Activated CD8-positive, alpha-beta memory T cell treated with anti-CD3 and anti-CD28 coated beads for 36 hours (primary cell): Measurements from ENCODE around the gene RAPGEF6. TPM values are rescaled to one million over a fixed set of nuclear protein-coding genes. Genes with fewer than 3 reads are reported as not detected.
"Not testable (repeated sequence)": the region's sequence is repeated elsewhere in the genome, so short reads cannot be mapped to it uniquely, and the experiment has no call there.

ENCODE experiments used
- CTCF ChIA-PET: fragments of 350-600 bp; sonication (Branson Sonifier 250); formaldehyde crosslinking; loops from one replicate; lab custom pipeline; 2021; ENCODE audit warnings: antibody characterized with exemption; lab: Charles Lee
- POLR2A ChIA-PET: fragments of 350-600 bp; sonication (Branson Sonifier 250); formaldehyde crosslinking; loops from one replicate; lab custom pipeline; 2021; ENCODE audit warnings: antibody characterized with exemption; lab: Charles Lee
- total RNA-seq, 2 experiments: library from RNA; stranded (reverse); gene quantifications; one replicate each; pipeline ENCODE4 v1.2.3, GENCODE V29; 2021

The RAPGEF6 gene
- total RNA-seq, result 10 to 100 TPM; 23.2 to 24.4 TPM

DNA sequence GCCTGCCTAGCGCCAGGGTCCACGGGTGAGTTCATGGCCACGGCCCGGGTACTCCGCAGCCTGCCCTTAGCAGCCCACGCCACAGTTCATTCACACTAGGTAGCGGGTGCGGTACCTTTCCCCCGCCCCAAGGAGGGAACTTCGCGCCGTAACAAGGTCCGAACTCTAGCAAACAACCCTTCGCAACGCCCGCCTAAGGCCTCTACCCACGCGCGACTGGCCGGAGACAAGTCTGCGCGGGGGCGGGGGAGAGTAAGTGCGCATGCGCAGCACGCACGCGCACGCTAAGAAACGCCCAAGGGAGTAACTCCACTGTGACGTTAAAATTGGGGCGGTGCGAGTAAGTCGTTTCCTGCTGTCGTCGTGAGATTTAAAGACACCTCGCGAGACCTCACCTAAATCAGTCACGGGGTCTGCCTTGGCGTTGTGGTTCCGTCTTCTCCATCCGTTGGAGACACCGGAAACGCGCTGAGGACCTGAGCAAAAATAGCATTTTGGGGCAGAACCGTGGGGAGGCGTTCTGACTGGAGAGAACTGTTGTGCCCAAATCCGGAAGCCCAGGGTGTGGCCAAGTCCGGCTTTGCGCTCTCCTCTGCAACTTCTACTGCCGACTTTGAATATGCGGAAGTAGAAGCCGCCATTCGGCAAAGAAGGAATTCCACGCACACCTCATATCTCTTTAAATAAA, at the start of gene RAPGEF6:
TSS of gene RAPGEF6 (minus strand) at position 234 of the 688 bp plus-strand sequence. CDS start at position 35, 199 bp downstream.
- CTCF ChIA-PET, result no interaction called here
- POLR2A ChIA-PET, result interaction anchor here (0.6 to 0.8 kb wide), 3 partner anchors 27 to 159 kb away, joined by 3 to 5 read pairs (median 3); no protein-coding TSS in a partner anchor

GRCh38 chr5:131684595-131684994, 49.6 kb upstream of the RAPGEF6 start:
- ChIA-PET CTCF (no interaction called here), POLR2A (no interaction called here)

GRCh38 chr5:131684051-131684450, 49.0 kb upstream of the RAPGEF6 start:
- CTCF ChIA-PET, result no interaction called here

DNA sequence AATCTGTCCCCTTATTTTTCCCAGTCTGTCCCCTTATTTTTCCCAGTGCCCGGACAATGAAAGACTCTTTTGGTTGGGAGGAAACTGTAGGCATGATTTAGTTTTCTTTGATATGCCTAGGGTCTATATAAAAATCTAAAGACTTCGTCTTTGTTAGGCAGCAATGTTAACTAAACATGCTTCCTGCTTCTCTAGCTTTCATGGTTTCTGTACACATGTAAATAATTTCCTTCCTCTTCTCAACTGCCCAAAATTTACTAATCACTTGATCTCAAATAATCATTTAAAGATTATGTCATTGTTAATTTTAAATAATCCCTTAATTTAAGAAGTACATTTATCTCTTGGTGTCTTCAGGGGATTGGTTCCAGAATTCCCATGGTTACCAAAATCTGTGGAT, 47.8 kb upstream of the RAPGEF6 start:
- ChIA-PET POLR2A (no interaction called here), CTCF (no interaction called here)

More at GRCh38 chr5:131684051-131684450, 49.0 kb upstream of the RAPGEF6 start:
- POLR2A ChIA-PET, result no interaction called here

DNA sequence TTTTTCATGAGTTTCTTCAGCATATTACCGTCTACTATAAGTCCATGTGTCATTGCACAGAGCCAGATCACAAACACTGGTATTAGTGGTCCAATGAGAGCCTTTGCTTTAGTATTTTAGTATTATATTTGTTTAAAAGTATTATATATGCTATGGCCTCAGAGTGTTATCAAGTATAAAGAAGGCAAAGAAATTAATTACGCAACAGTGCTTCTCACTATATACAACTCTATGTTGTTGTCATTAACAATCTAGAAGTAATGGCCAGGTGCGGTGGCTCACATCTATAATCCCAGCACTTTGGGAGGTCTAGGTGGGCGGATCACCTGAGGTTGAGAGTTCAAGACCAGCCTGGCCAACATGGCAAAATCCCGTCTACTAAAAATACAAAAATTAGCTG, 47.1 kb upstream of the RAPGEF6 start:
- POLR2A ChIA-PET, result no interaction called here
- CTCF ChIA-PET, result no interaction called here

DNA sequence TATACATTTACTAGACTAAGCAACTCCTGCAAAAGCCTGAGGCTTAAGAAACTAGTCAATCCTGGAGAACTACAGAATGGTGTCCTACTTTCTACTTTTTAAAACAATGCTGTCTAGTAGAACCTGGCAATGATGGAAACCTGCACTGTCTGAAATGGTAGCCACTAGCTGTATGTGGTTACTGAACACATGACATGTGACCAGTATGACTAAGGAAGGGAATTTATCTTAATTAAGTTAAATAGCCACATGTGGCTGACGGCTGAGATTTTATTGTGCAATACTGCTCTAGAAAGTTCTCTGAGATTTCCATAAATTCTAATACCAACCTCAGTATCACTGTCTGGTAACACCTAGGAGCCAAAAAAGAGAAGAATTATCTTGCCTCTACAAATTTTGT, 44.9 kb upstream of the RAPGEF6 start:
- CTCF ChIA-PET, result no interaction called here

GRCh38 chr5:131678273-131678672, 43.2 kb upstream of the RAPGEF6 start:
- CTCF ChIA-PET, POLR2A ChIA-PET: not testable (repeated sequence)

More for the DNA sequence above, 44.9 kb upstream of the RAPGEF6 start:
- POLR2A ChIA-PET, result no interaction called here

DNA sequence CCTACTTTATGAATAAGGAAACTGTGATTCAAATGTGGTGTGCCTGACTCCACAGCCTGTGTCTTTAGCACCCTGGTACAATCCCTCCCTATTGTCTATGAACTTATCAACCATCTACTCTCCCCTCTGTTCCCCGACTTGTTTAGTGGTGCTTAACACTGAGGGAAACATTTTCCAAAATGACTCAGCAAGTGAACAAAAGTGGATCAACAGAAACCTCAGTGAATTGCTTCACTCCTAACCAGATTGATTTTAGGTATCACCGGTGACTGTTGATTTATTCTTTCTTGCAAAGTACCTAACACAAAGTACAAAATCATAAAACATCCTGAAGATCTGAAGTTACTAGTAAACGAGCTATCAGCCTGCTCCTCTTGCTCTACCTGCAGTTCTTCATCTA, 42.1 kb upstream of the RAPGEF6 start:
- CTCF ChIA-PET, result no interaction called here

GRCh38 chr5:131672776-131673175, 37.7 kb upstream of the RAPGEF6 start:
- ChIA-PET CTCF (interaction anchor here (1.3 to 1.6 kb wide), 2 partner anchors 83 to 124 kb away, joined by 3 to 4 read pairs; partner anchors contain the start of gene FNIP1), POLR2A (no interaction called here)

More for the DNA sequence above, 42.1 kb upstream of the RAPGEF6 start:
- POLR2A ChIA-PET, result no interaction called here

DNA sequence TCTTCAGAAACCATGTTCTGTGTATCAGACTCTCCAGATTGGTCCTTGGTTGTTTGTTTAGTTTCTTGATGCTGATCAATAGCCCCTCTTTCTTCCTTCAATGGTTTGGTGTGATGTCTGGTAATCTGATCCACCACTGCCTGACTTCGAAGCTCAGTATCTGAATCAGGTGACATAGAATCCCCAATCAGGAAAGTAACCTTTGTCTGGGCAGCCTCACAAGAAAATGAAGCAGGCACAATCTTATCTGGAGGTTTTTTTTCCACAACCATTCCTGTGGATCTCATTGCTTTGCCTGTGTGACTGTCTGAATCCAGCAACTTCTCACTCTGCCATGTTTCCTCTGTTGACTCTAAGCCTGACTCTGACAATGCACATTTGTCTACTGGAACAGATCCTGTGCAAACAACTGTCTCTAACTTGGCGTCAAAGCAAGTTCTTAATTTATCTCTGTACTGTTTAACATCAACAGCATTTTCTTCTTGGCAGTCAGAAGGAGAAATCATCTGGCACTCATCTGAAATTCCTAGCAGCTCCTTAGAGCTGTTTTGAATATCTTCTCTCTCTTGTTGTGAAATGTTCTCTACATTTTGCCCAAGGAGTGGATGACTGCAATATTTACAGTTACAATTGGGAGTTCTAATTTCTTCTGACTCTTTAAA, 37.1 kb upstream of the RAPGEF6 start:
- POLR2A ChIA-PET, result no interaction called here
- CTCF ChIA-PET, result interaction anchor here (1.6 kb wide), 1 partner anchor 82 kb away, joined by 4 read pairs; no protein-coding TSS in a partner anchor

DNA sequence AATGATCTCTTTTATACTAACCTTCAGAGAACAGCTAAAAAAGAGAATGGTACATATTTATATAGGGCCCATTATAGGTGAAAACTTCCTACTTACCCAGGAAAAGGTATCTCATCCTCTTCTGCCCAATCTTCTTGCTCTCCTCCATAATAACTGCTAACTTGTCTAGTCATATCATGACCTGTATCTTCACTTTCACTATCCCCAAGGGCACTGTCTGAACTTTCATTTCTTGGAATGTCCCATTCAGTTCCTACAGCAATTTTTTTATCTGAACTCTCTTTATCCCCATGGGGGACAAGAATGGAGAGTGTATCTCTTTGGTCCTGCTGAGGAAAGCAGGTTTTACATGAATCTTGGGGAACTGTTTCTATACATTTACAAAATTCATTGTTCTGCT, 36.4 kb upstream of the RAPGEF6 start:
- CTCF ChIA-PET, result interaction anchor here (1.6 kb wide), 1 partner anchor 82 kb away, joined by 4 read pairs; no protein-coding TSS in a partner anchor
- POLR2A ChIA-PET, result no interaction called here

DNA sequence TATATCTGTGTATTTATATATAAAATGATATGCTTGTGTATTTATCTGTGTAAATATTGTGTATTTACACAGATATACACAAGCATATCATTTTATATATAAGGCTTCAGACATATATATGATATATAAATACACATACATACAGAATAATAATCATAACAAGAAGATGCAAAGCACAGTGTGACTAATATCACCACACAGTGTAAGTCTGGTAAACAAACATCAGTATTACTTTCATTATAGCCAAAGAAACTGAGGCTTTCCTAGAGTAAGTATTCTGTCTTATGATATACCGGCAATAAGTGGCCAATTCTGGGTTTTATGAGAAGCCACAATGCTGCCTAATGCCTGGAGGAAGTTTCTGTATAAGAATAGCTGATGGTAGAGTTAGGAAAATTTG, 29.9 kb upstream of the RAPGEF6 start:
- POLR2A ChIA-PET, result no interaction called here
- CTCF ChIA-PET, result interaction anchor here (0.7 kb wide), 1 partner anchor 391 kb away, joined by 3 read pairs; no protein-coding TSS in a partner anchor

DNA sequence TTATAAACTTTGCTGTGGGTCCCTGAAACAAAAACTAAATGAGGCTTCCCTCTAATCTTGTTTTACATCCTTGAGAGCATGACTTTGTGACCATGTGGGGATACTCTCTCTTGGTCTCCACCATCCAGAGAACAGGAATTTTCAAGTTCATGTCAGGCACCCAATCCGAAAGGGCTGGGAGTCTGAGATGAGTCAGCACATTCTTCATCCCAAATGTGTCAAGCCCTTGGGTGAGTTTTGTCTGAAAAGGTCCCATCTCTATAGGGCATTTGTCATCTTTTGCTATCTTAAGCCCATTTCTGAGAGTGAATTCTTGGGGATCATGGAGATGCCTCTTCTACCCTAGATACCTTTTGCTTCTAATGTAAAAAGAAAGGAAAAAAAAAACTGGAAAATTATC, 26.9 kb upstream of the RAPGEF6 start:
- CTCF ChIA-PET, result no interaction called here
- POLR2A ChIA-PET, result interaction anchor here (0.6 kb wide), 2 partner anchors 26 to 167 kb away, joined by 3 to 5 read pairs; no protein-coding TSS in a partner anchor

- CTCF ChIA-PET, result no interaction called here
- POLR2A ChIA-PET, result no interaction called here
Measured at GRCh38 chr5:131659841-131660240, 24.8 kb upstream of the RAPGEF6 start.

GRCh38 chr5:131659290-131659689, 24.3 kb upstream of the RAPGEF6 start:
- POLR2A ChIA-PET, result no interaction called here
- CTCF ChIA-PET, result no interaction called here

DNA sequence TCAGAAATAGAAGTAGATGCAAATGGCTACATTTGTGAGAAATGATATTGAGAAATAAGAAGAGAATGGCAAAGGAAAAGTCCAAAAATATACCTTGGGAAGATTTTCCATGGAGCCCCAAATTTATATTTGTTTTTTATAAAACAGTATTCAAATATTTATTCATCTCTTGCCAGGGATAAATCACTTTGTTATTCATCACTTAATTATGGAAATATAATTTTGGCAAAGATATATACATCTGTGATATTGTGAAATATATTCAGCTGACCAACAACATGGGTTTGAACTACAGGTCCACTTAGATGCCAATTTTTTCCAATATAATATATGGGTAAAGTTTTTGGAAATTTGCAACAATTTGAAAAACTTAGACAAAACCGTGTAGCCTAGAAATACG, 19.7 kb upstream of the RAPGEF6 start:
- ChIA-PET POLR2A (interaction anchor here (0.7 kb wide), 1 partner anchor 326 kb away, joined by 4 read pairs; no protein-coding TSS in a partner anchor), CTCF (no interaction called here)

DNA sequence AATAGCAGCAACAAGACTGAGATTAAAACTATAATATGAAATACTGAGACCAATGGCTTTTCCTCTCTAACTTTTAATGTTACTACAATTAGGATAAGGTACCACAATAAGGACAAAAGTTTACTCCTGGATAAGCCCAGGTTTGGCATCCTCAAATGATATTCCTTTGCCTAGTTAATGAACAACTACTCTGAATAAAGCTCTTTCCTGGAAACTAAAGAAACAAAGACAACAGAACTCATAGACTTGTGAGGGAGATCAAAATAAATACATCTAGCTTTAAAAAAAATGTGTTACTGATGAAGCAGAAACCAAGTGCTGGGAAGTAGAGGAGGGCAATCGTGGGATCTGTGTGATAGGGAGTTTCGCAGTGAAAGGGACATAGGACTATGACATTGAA, 19.3 kb upstream of the RAPGEF6 start:
- CTCF ChIA-PET, result no interaction called here

DNA sequence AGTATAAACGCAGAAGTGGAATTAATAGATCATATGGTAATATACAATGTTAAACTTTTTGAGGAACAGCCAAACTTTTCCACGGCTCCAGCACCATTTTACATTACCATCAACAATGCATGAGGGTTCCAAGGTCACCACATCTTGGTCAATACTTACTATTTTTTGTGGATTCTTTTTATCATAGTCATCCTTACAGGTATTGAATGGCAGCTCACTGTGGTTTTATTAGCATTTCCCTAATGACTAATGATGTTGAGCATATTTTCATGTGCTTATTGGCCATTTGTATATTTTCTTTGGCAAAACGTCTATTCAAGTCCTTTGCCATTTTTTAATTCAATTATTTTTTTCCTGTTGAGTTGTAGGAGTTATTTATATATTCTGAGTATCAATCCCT, 14.1 kb upstream of the RAPGEF6 start:
- ChIA-PET CTCF (no interaction called here), POLR2A (no interaction called here)

More for the DNA sequence above, 19.3 kb upstream of the RAPGEF6 start:
- POLR2A ChIA-PET, result interaction anchor here (0.7 kb wide), 1 partner anchor 131 kb away, joined by 3 read pairs; no protein-coding TSS in a partner anchor

- ChIA-PET CTCF (no interaction called here), POLR2A (no interaction called here)
Measured at GRCh38 chr5:131647048-131647769, 12.2 kb upstream of the RAPGEF6 start.

- CTCF ChIA-PET, result interaction anchor here (0.9 kb wide), 1 partner anchor 421 kb away, joined by 3 read pairs; no protein-coding TSS in a partner anchor
Measured at GRCh38 chr5:131644822-131645221, 9.8 kb upstream of the RAPGEF6 start.

More at GRCh38 chr5:131644822-131645221, 9.8 kb upstream of the RAPGEF6 start:
- POLR2A ChIA-PET, result no interaction called here
